ENCODE measurements around the gene C19orf12.

Gene C19orf12

GRCh38 chr19:29696565-29696846 lies 18.6 kb downstream of the C19orf12 start:
- DNase-seq (no peak), ATAC-seq (ENCODE audit: insufficient read depth, low read depth) (no peak)
- H3K36me3 ChIP-seq (ENCODE audit: insufficient read depth, low read length): no peaks in the 10 kb centered on the region

DNA sequence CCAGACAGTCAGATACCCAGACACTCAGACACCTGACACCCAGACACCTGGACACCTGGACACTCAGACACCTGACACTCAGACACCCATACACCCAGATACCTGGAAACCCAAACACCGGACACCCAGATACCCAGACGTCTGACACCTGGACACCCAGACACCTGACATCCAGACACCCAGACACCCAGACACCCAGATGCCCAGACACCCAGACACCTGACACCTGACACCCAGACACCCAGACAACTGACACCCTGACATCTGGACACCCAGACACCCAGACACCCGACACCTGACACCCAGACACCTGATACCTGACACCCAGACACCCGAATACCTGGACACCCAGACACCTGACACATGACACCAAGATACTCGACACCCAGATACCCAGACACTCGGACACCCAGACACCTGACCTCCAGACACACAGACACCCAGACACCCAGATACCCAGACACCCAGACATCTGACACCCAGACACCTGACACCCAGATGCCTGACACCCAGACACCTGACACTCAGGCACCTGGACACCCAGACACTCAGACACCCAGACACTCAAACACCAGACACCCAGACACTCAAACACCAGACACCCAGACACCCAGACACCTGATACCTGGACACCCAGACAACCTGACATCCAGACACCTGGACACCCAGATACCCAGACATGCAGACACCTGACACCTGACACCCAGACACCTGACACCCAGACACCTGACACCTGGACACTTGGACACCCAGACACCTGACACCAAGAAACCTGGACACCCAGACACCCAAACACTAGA lies 19.1 kb downstream of the C19orf12 start:
- no peaks in the 10 kb centered on the region for H3K9me3 ChIP-seq (ENCODE audit: insufficient read depth, low read length, severe bottlenecking)
- H3K27me3 ChIP-seq (ENCODE audit: insufficient read depth, low read length, poor library complexity): no peaks in the 10 kb centered on the region
- ATAC-seq (ENCODE audit: insufficient read depth, low read depth) (no peak), DNase-seq (no peak)
- H3K4me1 ChIP-seq (ENCODE audit: insufficient read depth, low read length): no peaks in the 10 kb centered on the region
- no peak overlapping the region for H3K4me3 ChIP-seq (ENCODE audit: low read depth in 1 of 2, low read length in 2 of 2)
- H3K27ac ChIP-seq (ENCODE audit: low read length): no peak overlapping the region
- H3K9ac ChIP-seq (ENCODE audit: low read depth, low read length): no peak overlapping the region
- H3K4me2 ChIP-seq (ENCODE audit: insufficient read depth, low read length): no peak overlapping the region
- H3K36me3 ChIP-seq (ENCODE audit: insufficient read depth, low read length): no peaks in the 10 kb centered on the region
- TF ChIP-seq, protein P1, sequence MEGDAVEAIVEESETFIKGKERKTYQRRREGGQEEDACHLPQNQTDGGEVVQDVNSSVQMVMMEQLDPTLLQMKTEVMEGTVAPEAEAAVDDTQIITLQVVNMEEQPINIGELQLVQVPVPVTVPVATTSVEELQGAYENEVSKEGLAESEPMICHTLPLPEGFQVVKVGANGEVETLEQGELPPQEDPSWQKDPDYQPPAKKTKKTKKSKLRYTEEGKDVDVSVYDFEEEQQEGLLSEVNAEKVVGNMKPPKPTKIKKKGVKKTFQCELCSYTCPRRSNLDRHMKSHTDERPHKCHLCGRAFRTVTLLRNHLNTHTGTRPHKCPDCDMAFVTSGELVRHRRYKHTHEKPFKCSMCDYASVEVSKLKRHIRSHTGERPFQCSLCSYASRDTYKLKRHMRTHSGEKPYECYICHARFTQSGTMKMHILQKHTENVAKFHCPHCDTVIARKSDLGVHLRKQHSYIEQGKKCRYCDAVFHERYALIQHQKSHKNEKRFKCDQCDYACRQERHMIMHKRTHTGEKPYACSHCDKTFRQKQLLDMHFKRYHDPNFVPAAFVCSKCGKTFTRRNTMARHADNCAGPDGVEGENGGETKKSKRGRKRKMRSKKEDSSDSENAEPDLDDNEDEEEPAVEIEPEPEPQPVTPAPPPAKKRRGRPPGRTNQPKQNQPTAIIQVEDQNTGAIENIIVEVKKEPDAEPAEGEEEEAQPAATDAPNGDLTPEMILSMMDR (IDR thresholded peaks at IDR 0.05; ENCODE audit: borderline replicate concordance, extremely low read depth, low read length, poor library complexity, severe bottlenecking): no peak
- no peak for TF ChIP-seq EZH2 (IDR thresholded peaks at IDR 0.05; ENCODE audit: borderline replicate concordance, low read depth, low read length, severe bottlenecking)
- no peak overlapping the region for H2AFZ ChIP-seq (ENCODE audit: low read depth, low read length)
- H3K79me2 ChIP-seq (ENCODE audit: insufficient read depth, low read length): no peaks in the 10 kb centered on the region
- H4K20me1 ChIP-seq (ENCODE audit: insufficient read depth, low read length): peaks cover 10% of the 10 kb centered on the region; the same call in 1 of the 2 replicates

More at GRCh38 chr19:29696565-29696846, 18.6 kb downstream of the C19orf12 start:
- no peak overlapping the region for H3K27ac ChIP-seq (ENCODE audit: low read length)
- H3K9me3 ChIP-seq (ENCODE audit: insufficient read depth, low read length, severe bottlenecking): no peaks in the 10 kb centered on the region
- no peaks in the 10 kb centered on the region for H3K27me3 ChIP-seq (ENCODE audit: insufficient read depth, low read length, poor library complexity)
- H3K4me2 ChIP-seq (ENCODE audit: insufficient read depth, low read length): no peak overlapping the region
- no peaks in the 10 kb centered on the region for H3K79me2 ChIP-seq (ENCODE audit: insufficient read depth, low read length)
- no peaks in the 10 kb centered on the region for H3K4me1 ChIP-seq (ENCODE audit: insufficient read depth, low read length)
- no peak overlapping the region for H2AFZ ChIP-seq (ENCODE audit: low read depth, low read length)
- no peak overlapping the region for H3K9ac ChIP-seq (ENCODE audit: low read depth, low read length)
- no peak overlapping the region for H3K4me3 ChIP-seq (ENCODE audit: low read depth in 1 of 2, low read length in 2 of 2)
- peaks cover 10% of the 10 kb centered on the region; the same call in 1 of the 2 replicates for H4K20me1 ChIP-seq (ENCODE audit: insufficient read depth, low read length)
- no peak for TF ChIP-seq EZH2 (IDR thresholded peaks at IDR 0.05; ENCODE audit: borderline replicate concordance, low read depth, low read length, severe bottlenecking)
- TF ChIP-seq, protein P1 (IDR thresholded peaks at IDR 0.05; ENCODE audit: borderline replicate concordance, extremely low read depth, low read length, poor library complexity, severe bottlenecking): no peak

DNA sequence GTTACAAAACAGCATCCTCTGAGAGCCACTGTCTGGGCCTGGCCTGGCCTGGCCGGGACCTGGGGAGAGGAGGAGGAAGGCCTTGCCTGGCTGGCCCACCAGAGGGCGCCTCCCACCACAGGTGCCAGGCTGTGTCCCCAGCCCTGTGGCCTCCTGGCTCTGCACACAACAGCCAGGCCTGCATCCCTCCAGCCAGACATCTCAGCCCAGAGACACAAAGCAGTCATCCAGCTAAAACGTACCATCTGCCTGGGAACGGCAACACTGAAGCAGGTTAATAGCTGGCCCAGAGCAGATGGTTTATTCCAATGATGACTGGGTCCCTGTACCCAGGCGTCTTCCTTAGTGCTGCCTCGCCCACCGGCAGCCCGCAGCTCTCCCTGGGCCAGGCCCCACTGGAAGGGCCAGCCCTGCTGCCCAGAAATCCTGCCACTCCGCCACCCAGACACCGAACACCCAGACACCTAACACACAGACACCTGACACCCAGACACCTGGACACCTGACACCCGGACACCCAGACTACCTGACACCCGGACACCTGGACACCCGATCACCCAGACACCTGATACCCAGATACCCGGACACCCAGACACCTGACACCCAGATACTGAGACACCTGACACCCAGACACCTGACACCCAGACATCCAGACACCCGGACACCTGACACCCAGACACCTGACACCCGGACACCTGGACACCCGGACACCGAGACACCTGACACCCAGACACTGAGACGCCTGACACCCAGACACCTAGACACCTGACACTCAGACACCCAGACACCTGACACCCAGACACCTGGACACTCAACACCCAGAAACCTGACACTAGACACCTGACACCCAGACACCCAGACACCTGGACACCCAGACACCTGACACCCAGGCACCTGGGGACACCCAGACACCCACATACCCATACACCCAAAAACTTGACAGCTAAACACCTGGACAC lies 20.1 kb downstream of the C19orf12 start:
- H3K4me1 ChIP-seq (ENCODE audit: insufficient read depth, low read length): no peaks in the 10 kb centered on the region
- H3K27ac ChIP-seq (ENCODE audit: low read length): no peak overlapping the region; the same call in 1 of the 2 replicates
- H3K79me2 ChIP-seq (ENCODE audit: insufficient read depth, low read length): no peaks in the 10 kb centered on the region
- H3K9me3 ChIP-seq (ENCODE audit: insufficient read depth, low read length, severe bottlenecking): no peaks in the 10 kb centered on the region
- H3K36me3 ChIP-seq (ENCODE audit: insufficient read depth, low read length): peaks cover 3% of the 10 kb centered on the region; the same call in 1 of the 2 replicates
- no peak overlapping the region for H3K4me2 ChIP-seq (ENCODE audit: insufficient read depth, low read length)
- H3K4me3 ChIP-seq (ENCODE audit: low read depth in 1 of 2, low read length in 2 of 2): no peak overlapping the region
- H3K27me3 ChIP-seq (ENCODE audit: insufficient read depth, low read length, poor library complexity): no peaks in the 10 kb centered on the region
- H2AFZ ChIP-seq (ENCODE audit: low read depth, low read length): no peak overlapping the region
- DNase-seq: peak; percentile 73
- peak; percentile 99 for ATAC-seq (ENCODE audit: insufficient read depth, low read depth)
- TF ChIP-seq EZH2 (IDR thresholded peaks at IDR 0.05; ENCODE audit: borderline replicate concordance, low read depth, low read length, severe bottlenecking): no peak
- TF ChIP-seq, protein P1 (IDR thresholded peaks at IDR 0.05; ENCODE audit: borderline replicate concordance, extremely low read depth, low read length, poor library complexity, severe bottlenecking): peak; percentile 94
- H3K9ac ChIP-seq (ENCODE audit: low read depth, low read length): no peak overlapping the region
- H4K20me1 ChIP-seq (ENCODE audit: insufficient read depth, low read length): peaks cover 10% of the 10 kb centered on the region; the same call in 1 of the 2 replicates

All from DND-41 (cell line).